Measurements from ENCODE around the gene SDF4.
"Not testable (repeated sequence)": the region's sequence is repeated elsewhere in the genome, so short reads cannot be mapped to it uniquely, and the experiment has no call there.

SDF4 gene

GRCh38 chr1:1259540-1259939 is 27.7 kb upstream of the SDF4 start:
- no peak for DNase-seq

- DNase-seq: no peak
Measured at GRCh38 chr1:1259119-1259488, 27.3 kb upstream of the SDF4 start.

- no peak for DNase-seq
Measured at GRCh38 chr1:1256956-1257871, 25.4 kb upstream of the SDF4 start.

GRCh38 chr1:1255611-1256010 is 23.8 kb upstream of the SDF4 start:
- no peak for DNase-seq

- no peak for DNase-seq
Measured at GRCh38 chr1:1255078-1255477, 23.3 kb upstream of the SDF4 start.

- DNase-seq: no peak
Measured at GRCh38 chr1:1254667-1254998, 22.8 kb upstream of the SDF4 start.

GRCh38 chr1:1253972-1254666 is 22.3 kb upstream of the SDF4 start:
- DNase-seq: no peak

GRCh38 chr1:1253314-1253713 is 21.5 kb upstream of the SDF4 start:
- no peak for DNase-seq

GRCh38 chr1:1250786-1251284 is 19.0 kb upstream of the SDF4 start:
- no peak for DNase-seq

- DNase-seq: not testable (repeated sequence)
Measured at GRCh38 chr1:1248009-1248913, 16.5 kb upstream of the SDF4 start.

GRCh38 chr1:1247341-1247913 is 15.6 kb upstream of the SDF4 start:
- DNase-seq: no peak

- DNase-seq: no peak
Measured at GRCh38 chr1:1246577-1247340, 15.0 kb upstream of the SDF4 start, which contains the start of gene C1QTNF12. TSS of gene C1QTNF12 (minus strand) at chr1:1246722. CDS start at chr1:1246690, 32 bp downstream.

GRCh38 chr1:1245817-1246576 is 14.2 kb upstream of the SDF4 start:
- no peak for DNase-seq

GRCh38 chr1:1245178-1245816 is 13.5 kb upstream of the SDF4 start:
- no peak for DNase-seq

- no peak for DNase-seq
Measured at GRCh38 chr1:1244192-1244811, 12.5 kb upstream of the SDF4 start.

GRCh38 chr1:1243807-1244191 is 12.0 kb upstream of the SDF4 start:
- no peak for DNase-seq

GRCh38 chr1:1243266-1243660 is 11.5 kb upstream of the SDF4 start:
- DNase-seq: no peak

- no peak for DNase-seq
Measured at GRCh38 chr1:1242461-1243265, 10.9 kb upstream of the SDF4 start.

GRCh38 chr1:1241588-1242219 is 9.9 kb upstream of the SDF4 start:
- no peak for DNase-seq

Data from NCI-H774 (cell line).